GM19324 (cell line): ENCODE results near the gene DBNDD1.
"Not testable (repeated sequence)": the region's sequence is repeated elsewhere in the genome, so short reads cannot be mapped to it uniquely, and the experiment has no call there.

Experiments used
- ATAC-seq: cut with Tn5 transposase; IDR thresholded peaks from one replicate; pipeline ENCODE4 v1.9.1; 2021; ENCODE audit warnings: mild to moderate bottlenecking, moderate library complexity; ENCODE audit not compliant: unreplicated experiment, low FRiP score

DBNDD1 gene

GRCh38 chr16:90018652-90019542 is at the start of gene DBNDD1:
TSS of gene DBNDD1 (minus strand) at chr16:90019456. CDS start at chr16:90019341, 115 bp downstream.
- no peak for ATAC-seq

GRCh38 chr16:90061437-90061836 is 42.2 kb upstream of the DBNDD1 start:
- no peak for ATAC-seq

- no peak for ATAC-seq
These were observed 38.5 kb upstream of the DBNDD1 start for GRCh38 chr16:90057738-90058173.

GRCh38 chr16:90056521-90056920 is 37.3 kb upstream of the DBNDD1 start:
- not testable (repeated sequence) for ATAC-seq

- no peak for ATAC-seq
These were observed 36.1 kb upstream of the DBNDD1 start for GRCh38 chr16:90055371-90055770.

- ATAC-seq = no peak
These were observed 35.3 kb upstream of the DBNDD1 start for GRCh38 chr16:90054554-90054953.

GRCh38 chr16:90053902-90054500 is 34.7 kb upstream of the DBNDD1 start:
- no peak for ATAC-seq

- ATAC-seq = no peak
These were observed 31.7 kb upstream of the DBNDD1 start for GRCh38 chr16:90050969-90051368.

- no peak for ATAC-seq
These were observed 29.6 kb upstream of the DBNDD1 start for GRCh38 chr16:90048737-90049330.

GRCh38 chr16:90048347-90048722 is 29.1 kb upstream of the DBNDD1 start:
- no peak for ATAC-seq

GRCh38 chr16:90047714-90048346 is 28.6 kb upstream of the DBNDD1 start:
- ATAC-seq = no peak

GRCh38 chr16:90046971-90047713 is 27.9 kb upstream of the DBNDD1 start:
- ATAC-seq = no peak

GRCh38 chr16:90046122-90046970 is 27.1 kb upstream of the DBNDD1 start:
- no peak for ATAC-seq

- ATAC-seq = no peak
These were observed 24.9 kb upstream of the DBNDD1 start for GRCh38 chr16:90044111-90044551.

GRCh38 chr16:90043526-90043925 is 24.3 kb upstream of the DBNDD1 start:
- no peak for ATAC-seq

GRCh38 chr16:90042946-90043514 is 23.8 kb upstream of the DBNDD1 start:
- no peak for ATAC-seq

- no peak for ATAC-seq
These were observed 22.7 kb upstream of the DBNDD1 start for GRCh38 chr16:90041896-90042473.

- no peak for ATAC-seq
These were observed 21.1 kb upstream of the DBNDD1 start for GRCh38 chr16:90040152-90041023.
